ENCODE measurements around the gene RBM19. TPM values are rescaled to one million over a fixed set of nuclear protein-coding genes. Genes with fewer than 3 reads are reported as not detected.

Gene RBM19
- 15.6 and 22.1 TPM in 2 replicates for total RNA-seq

GRCh38 chr12:113965951-113966797 lies at the start of gene RBM19:
TSS of gene RBM19 (minus strand) at chr12:113966325. CDS start at chr12:113966227, 98 bp downstream.

